OCI-LY7 (cell line): ENCODE measurements around the gene NAA30. TPM values are rescaled to one million over a fixed set of nuclear protein-coding genes. Genes with fewer than 3 reads are reported as not detected.

Source experiments
- BruUV-seq: library from RNA; stranded (reverse); fragments of 400-500 nt; replicated peaks from 2 replicates; lab custom pipeline; 2021; lab: Mats Ljungman, UMichigan
- CTCF ChIA-PET: fragments of 300-600 bp; sonication (Branson Sonifier 250); formaldehyde crosslinking; loops from one replicate; lab custom pipeline; 2022; ENCODE audit warnings: antibody characterized with exemption; ENCODE audit not compliant: unreplicated experiment; lab: Charles Lee
- POLR2A ChIA-PET: fragments of 300-600 bp; sonication (Branson Sonifier 250); formaldehyde crosslinking; loops from one replicate; lab custom pipeline; 2022; ENCODE audit warnings: antibody characterized with exemption; lab: Charles Lee
- DNase-seq: peaks from one replicate; pipeline ENCODE4 v3.0.0-alpha.2; 2015; ENCODE audit warnings: low spot score
- H2AFZ ChIP-seq: fragments of 200-600 bp; sonication (generic), shearing (Covaris generic); 2 replicates; pipeline ENCODE4 v1.6.1; 2014; ENCODE audit warnings: mild to moderate bottlenecking, antibody characterized with exemption, low read length, moderate library complexity
- H3K27ac ChIP-seq: fragments of 200-600 bp; sonication (generic); 2 replicates; pipeline ENCODE4 v1.5.1; 2014; ENCODE audit warnings: mixed run types, low read depth, mild to moderate bottlenecking, moderate library complexity, low read length, inconsistent platforms; ENCODE audit not compliant: poor library complexity, severe bottlenecking
- H3K36me3 ChIP-seq: fragments of 200-600 bp; sonication (generic); 2 replicates; pipeline ENCODE4 v1.6.1; 2014; ENCODE audit warnings: mild to moderate bottlenecking, antibody characterized with exemption, low read length, moderate library complexity, mixed read lengths; ENCODE audit not compliant: insufficient read depth
- H3K4me1 ChIP-seq: fragments of 200-600 bp; sonication (generic); 2 replicates; pipeline ENCODE4 v1.5.1; 2014; ENCODE audit warnings: mild to moderate bottlenecking, low read length; ENCODE audit not compliant: insufficient read depth, poor library complexity, severe bottlenecking
- H3K4me2 ChIP-seq: fragments of 200-600 bp; sonication (generic); 2 replicates; pipeline ENCODE4 v1.6.1; 2014; ENCODE audit warnings: mild to moderate bottlenecking, low read length
- H3K4me3 ChIP-seq: fragments of 200-600 bp; sonication (generic); 2 replicates; pipeline ENCODE4 v1.5.1; 2014; ENCODE audit warnings: mild to moderate bottlenecking, low read depth, low read length; ENCODE audit not compliant: poor library complexity, severe bottlenecking
- H3K79me2 ChIP-seq: fragments of 200-600 bp; sonication (generic); 2 replicates; pipeline ENCODE4 v1.6.1; 2016; ENCODE audit warnings: low read depth, mild to moderate bottlenecking, low read length, moderate library complexity, mixed read lengths; ENCODE audit not compliant: insufficient read depth
- H3K9me2 ChIP-seq: fragments of 200-600 bp; sonication (generic); 2 replicates; pipeline ENCODE4 v1.6.1; 2016; ENCODE audit warnings: mild to moderate bottlenecking, low read length, mixed read lengths; ENCODE audit not compliant: insufficient read depth
- H3K9me3 ChIP-seq: fragments of 200-600 bp; sonication (generic); 2 replicates; pipeline ENCODE4 v1.6.1; 2014; ENCODE audit warnings: mild to moderate bottlenecking, mixed run types, low read length, mixed read lengths
- H4K20me1 ChIP-seq: fragments of 200-600 bp; sonication (generic); 2 replicates; pipeline ENCODE4 v1.6.1; 2014; ENCODE audit warnings: mild to moderate bottlenecking, antibody characterized with exemption, low read length, moderate library complexity, mixed read lengths; ENCODE audit not compliant: insufficient read depth
- CTCF ChIP-seq: fragments of 200-600 bp; sonication (generic); conservative IDR thresholded peaks from 2 replicates; pipeline ENCODE4 v1.5.1; 2014; ENCODE audit warnings: mild to moderate bottlenecking, antibody characterized with exemption, low read length, moderate library complexity, mixed read lengths
- EZH2phosphoT487 ChIP-seq: fragments of 200-600 bp; sonication (generic); IDR thresholded peaks from 2 replicates; pipeline ENCODE4 v1.6.1; 2018; ENCODE audit warnings: low read depth, borderline replicate concordance, mild to moderate bottlenecking, mixed run types, antibody characterized with exemption, low read length, moderate library complexity, mixed read lengths
- intact Hi-C: fragments of 100-400 bp; cut with micrococcal nuclease; formaldehyde crosslinking; loops from one replicate; pipeline ENCODE4 v1.10.0; 2022; ENCODE audit not compliant: unreplicated experiment
- total RNA-seq, 2 experiments: library from RNA; depleted of rRNA in 1 of 2; stranded (reverse); fragments of >200 nt in 1 of 2; shearing (Covaris generic) in 1 of 2; gene quantifications; 2 replicates each; pipeline ENCODE4 v1.2.3, GENCODE V29; 2014 to 2022

Gene NAA30
- total RNA-seq, 2 experiments from 2014 or later, result 7.4 to 18.1 TPM

- Histone ChIP-seq H3K4me1 (no peaks in the 10 kb centered on the region), H3K27ac (no peak overlapping the region), H4K20me1 (no peaks in the 10 kb centered on the region), H3K4me3 (no peak overlapping the region), H3K36me3 (peaks cover 35% of the 10 kb centered on the region), H3K9me3 (no peaks in the 10 kb centered on the region), H3K79me2 (no peaks in the 10 kb centered on the region), H2AFZ (no peak overlapping the region), H3K9me2 (no peaks in the 10 kb centered on the region), H3K4me2 (no peak overlapping the region)
- intact Hi-C loops, result no loop called here
- CTCF ChIA-PET, result no interaction called here
- TF ChIP-seq CTCF, result no peak
- TF ChIP-seq EZH2phosphoT487, result no peak
- no TSS peak for BruUV-seq
- POLR2A ChIA-PET, result interaction anchor here (0.5 kb wide), 1 partner anchor 181 kb away, joined by 4 read pairs; no protein-coding TSS in a partner anchor
- DNase-seq, result no peak
Measured at GRCh38 chr14:57413849-57414248, 23.5 kb downstream of the NAA30 start.

GRCh38 chr14:57417228-57417627 lies 26.8 kb downstream of the NAA30 start:
- no peak for TF ChIP-seq EZH2phosphoT487
- ChIA-PET POLR2A (interaction anchor here (0.6 kb wide), 1 partner anchor 24 kb away, joined by 4 read pairs; no protein-coding TSS in a partner anchor), CTCF (no interaction called here)
- intact Hi-C loops, result no loop called here
- Histone ChIP-seq H3K36me3 (peaks cover 6% of the 10 kb centered on the region; the same call in 1 of the 2 replicates), H3K4me3 (no peak overlapping the region), H2AFZ (no peak overlapping the region), H3K9me3 (no peaks in the 10 kb centered on the region), H3K4me2 (no peak overlapping the region), H3K9me2 (no peaks in the 10 kb centered on the region), H3K4me1 (no peaks in the 10 kb centered on the region), H3K27ac (no peak overlapping the region), H4K20me1 (no peaks in the 10 kb centered on the region), H3K79me2 (no peaks in the 10 kb centered on the region)
- no peak for DNase-seq
- no TSS peak for BruUV-seq

- Histone ChIP-seq H2AFZ (no peak overlapping the region), H3K79me2 (no peaks in the 10 kb centered on the region), H3K36me3 (no peaks in the 10 kb centered on the region), H3K4me2 (no peak overlapping the region), H3K9me3 (no peaks in the 10 kb centered on the region), H3K4me1 (no peaks in the 10 kb centered on the region), H3K27ac (no peak overlapping the region), H3K4me3 (no peak overlapping the region), H4K20me1 (no peaks in the 10 kb centered on the region), H3K9me2 (no peaks in the 10 kb centered on the region)
- ChIA-PET CTCF (no interaction called here), POLR2A (no interaction called here)
- no peak for TF ChIP-seq EZH2phosphoT487
- TF ChIP-seq CTCF, result no peak
- no peak for DNase-seq
- no TSS peak for BruUV-seq
- intact Hi-C loops, result no loop called here
Measured at GRCh38 chr14:57418999-57419398, 28.6 kb downstream of the NAA30 start.
